ENCODE measurements around the gene FAM118B.

Gene FAM118B

DNA sequence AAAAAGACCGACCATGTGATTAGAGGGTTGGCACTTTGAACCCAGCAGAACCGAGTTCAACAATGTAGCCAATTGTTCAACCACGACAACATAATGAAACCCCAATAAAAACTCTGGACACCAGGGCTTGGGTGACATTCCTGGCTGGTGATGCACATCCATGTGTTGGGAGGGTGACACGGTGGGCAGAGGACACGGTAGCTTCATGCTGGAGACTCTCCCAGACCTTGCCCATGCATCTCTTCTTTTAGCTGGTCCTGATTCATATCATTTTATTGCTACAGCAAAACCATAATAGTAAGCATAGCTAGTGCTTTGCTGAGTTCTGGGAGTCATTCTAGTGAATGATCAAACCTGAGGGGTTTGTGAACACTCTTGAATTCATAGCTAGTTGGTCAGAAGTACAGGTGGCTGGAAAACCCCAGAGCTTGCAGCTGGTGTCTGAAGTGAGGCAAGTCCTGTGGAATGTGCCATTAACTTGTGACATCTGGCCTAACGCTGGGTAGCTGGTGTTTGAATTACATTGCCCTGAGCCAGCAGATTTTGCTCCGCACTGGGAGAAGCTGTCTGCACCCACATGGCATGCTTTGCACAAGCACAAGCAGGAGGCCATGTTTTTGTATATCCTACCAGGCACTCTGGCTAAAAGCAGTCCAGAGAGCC is 14.2 kb upstream of the FAM118B start:
- TF ChIP-seq, protein P1, sequence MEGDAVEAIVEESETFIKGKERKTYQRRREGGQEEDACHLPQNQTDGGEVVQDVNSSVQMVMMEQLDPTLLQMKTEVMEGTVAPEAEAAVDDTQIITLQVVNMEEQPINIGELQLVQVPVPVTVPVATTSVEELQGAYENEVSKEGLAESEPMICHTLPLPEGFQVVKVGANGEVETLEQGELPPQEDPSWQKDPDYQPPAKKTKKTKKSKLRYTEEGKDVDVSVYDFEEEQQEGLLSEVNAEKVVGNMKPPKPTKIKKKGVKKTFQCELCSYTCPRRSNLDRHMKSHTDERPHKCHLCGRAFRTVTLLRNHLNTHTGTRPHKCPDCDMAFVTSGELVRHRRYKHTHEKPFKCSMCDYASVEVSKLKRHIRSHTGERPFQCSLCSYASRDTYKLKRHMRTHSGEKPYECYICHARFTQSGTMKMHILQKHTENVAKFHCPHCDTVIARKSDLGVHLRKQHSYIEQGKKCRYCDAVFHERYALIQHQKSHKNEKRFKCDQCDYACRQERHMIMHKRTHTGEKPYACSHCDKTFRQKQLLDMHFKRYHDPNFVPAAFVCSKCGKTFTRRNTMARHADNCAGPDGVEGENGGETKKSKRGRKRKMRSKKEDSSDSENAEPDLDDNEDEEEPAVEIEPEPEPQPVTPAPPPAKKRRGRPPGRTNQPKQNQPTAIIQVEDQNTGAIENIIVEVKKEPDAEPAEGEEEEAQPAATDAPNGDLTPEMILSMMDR (IDR thresholded peaks at IDR 0.05): no peak

DNA sequence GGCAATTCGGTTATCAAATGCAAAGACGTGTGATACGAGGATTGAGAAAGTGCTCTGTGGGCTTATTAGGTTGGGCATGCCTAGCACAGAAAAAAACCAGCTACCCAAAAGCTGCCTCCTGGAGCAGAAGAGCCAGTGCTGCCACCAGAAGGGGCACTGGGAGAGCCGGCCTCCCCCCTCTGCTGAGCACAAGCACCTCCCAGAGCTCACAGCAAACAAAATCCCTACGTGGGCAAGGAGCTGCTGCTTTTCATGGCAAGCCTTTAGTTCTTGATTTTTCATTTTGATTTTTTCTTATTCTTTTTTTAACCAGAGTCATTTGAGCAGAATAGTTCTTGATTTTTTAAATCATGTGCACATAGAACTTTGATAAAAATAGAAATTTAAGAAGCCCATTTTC is 12.9 kb upstream of the FAM118B start:
- TF ChIP-seq, protein P1 (IDR thresholded peaks at IDR 0.05): no peak

DNA sequence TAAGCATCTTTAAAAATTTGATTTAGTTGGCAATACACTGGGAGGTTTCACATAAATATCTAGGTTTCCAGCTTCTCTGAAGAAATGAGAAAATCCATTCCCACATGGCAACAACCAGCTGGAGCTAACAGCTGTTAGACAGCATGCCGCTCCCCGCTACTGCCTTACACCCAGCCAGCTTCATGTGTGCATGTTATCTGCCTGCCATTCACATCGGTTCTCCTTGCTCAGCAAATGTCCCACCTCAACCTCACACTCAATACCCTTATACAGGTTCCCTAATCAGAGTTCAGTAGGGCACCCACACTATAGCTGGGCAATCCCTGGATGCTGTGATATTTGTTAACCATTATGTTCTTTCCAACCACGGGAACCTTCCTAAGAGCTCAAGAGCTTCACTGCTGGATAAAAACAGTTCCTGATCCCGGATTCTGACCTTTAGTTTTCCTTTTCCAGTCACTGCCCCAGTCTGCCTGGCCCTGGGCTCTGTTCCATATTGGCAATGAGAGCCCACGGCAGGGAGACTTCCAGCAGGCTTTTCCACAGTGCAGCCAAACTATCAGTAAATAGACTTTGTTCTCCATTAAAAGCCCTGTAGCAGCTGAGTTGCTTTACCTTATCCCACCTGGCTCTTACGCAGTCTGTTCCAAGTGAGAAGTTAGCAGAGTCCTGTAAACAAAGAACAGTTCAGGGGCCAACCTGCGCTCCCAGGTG is 8.8 kb upstream of the FAM118B start:
- TF ChIP-seq, protein P1 (IDR thresholded peaks at IDR 0.05): no peak

DNA sequence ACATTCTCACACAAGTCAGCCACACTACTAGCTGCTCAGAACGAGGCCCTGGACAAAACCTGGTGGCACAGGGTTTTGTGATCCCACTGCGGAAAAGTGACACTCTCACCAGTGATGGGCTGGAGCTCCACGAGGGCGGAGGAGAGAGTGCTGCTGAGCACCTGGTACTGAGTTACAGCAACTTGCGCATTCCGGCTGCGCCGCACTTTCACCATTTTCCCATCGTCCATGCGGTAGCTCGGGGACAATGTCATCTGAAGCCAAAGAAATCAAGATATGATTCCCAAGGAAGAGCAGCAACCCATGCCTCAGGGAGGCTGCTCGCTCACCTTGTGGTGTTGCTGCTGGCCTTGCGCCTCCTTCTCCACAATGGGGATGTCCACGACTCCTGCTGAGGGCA is 6.2 kb upstream of the FAM118B start:
- TF ChIP-seq, protein P1 (IDR thresholded peaks at IDR 0.05): no peak

DNA sequence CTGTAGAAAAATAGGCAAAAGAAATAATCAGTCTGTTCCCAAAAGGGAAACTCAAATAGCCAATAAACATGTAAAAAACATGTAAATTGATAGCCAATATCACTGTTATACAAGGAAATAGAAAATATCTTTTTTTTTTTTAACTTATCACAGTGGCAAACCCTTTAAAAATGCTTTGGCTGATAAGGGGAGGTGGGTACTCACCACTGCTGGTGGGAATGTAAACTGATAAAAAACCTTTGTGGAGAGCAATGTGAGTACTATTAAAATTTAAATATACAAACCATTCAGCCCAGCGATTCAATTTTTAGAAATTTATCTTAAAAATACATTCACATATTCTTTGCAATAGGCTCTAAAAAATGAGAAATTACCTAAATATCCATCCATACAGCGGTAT is 3.7 kb upstream of the FAM118B start:
- TF ChIP-seq, protein P1 (IDR thresholded peaks at IDR 0.05): no peak

DNA sequence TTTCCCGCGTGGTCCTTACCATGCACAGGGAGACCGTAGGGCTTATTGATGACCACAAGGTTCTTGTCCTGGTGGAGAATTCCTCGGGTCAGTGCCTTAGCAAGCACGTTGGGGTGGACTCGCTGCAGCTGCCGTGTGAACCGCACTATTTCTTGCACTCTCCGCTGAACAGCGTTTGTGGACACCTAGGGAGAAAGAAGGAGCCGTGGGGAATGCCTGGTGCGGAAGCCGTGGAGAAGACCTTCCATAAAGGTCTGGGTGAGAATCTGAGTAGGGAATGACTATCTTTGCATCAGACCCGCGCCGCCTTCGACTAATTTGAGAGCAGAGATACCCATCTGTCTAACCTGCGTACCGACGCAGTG is 729 bp upstream of the FAM118B start:
- TF ChIP-seq, protein P1 (IDR thresholded peaks at IDR 0.05): no peak

DNA sequence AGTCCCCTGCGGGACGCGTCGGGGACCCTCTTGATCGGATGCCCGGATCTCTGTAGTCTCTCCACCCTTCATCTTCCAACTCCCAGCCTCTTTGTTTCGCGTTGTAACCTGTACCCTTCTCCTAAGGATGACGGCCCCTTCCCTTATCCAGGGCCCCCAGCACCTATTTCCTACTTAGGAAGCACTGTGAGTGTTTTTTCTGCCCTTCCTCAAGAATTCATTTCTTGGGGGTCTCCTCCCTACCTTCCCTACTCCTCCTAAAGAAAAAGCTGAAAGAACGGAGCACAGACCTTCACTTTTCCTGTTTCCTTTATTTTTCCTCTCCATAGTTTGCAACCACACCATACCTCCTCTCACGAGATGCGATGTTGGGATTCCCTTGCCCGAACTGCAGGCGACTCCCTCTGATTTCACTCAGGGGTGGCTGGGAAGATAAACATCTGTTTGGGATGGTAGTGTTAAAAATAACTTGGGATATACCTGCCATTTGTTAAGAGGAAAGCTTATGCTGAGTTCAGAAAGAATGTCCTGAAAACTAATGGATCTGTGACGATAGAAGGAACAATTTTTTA is 593 bp downstream of the FAM118B start:
- TF ChIP-seq, protein P1 (IDR thresholded peaks at IDR 0.05): no peak

Measured in LNCAP (cell line).